Peyer's patch (tissue), 4 donors: ENCODE measurements around the gene ARHGEF7. TPM values are rescaled to one million over a fixed set of nuclear protein-coding genes. Genes with fewer than 3 reads are reported as not detected.

Source experiments
- DNase-seq, 3 donors: peaks; one replicate each; pipeline ENCODE4 v3.0.0-alpha.2; 2017 to 2019
- H3K27ac ChIP-seq, 4 donors: fragments of 200-600 bp; sonication (generic); one replicate each; pipeline ENCODE4 v1.5.1; 2016 to 2019
- H3K27me3 ChIP-seq, 2 donors: fragments of 200-600 bp; sonication (generic); one replicate each; pipeline ENCODE4 v1.5.1; 2019
- H3K36me3 ChIP-seq, 3 donors: fragments of 200-600 bp; sonication (generic); one replicate each; pipeline ENCODE4 v1.5.1; 2016 to 2019
- H3K4me1 ChIP-seq, 4 donors: fragments of 200-600 bp; sonication (generic); one replicate each; pipeline ENCODE4 v1.5.1; 2016 to 2019
- H3K4me3 ChIP-seq, 4 donors: fragments of 200-600 bp; sonication (generic); 1 replicate in 3 of 4; 2 replicates in 1 of 4; pipeline ENCODE4 v1.5.1; 2016 to 2019; ENCODE audit warnings: mild to moderate bottlenecking in 1 of 4
- H3K9me3 ChIP-seq, 4 donors: fragments of 200-600 bp; sonication (generic); one replicate each; pipeline ENCODE4 v1.5.1; 2016 to 2019; ENCODE audit warnings: mild to moderate bottlenecking in 1 of 4
- POLR2A ChIP-seq, 2 donors: fragments of 450-650 bp; IDR thresholded peaks; one replicate each; pipeline ENCODE4 v1.5.1; 2017; ENCODE audit warnings: antibody characterized with exemption in 2 of 2, mild to moderate bottlenecking in 2 of 2, moderate library complexity in 2 of 2
- total RNA-seq, 4 donors: library from RNA; depleted of rRNA; stranded (reverse); fragments of >200 nt; gene quantifications; one replicate each; pipeline ENCODE4 v1.1.0, GENCODE V29; 2016
- TF ChIP-seq, protein P1 (sequence below), 6 experiments: fragments of 450-650 bp in 4 of 6; fragments of 200-600 bp in 2 of 6; sonication (generic) in 1 of 6; IDR thresholded peaks; one replicate each; pipeline ENCODE4 v1.5.1; 2017 to 2019; ENCODE audit warnings: antibody characterized with exemption in 6 of 6, mild to moderate bottlenecking in 3 of 6, moderate library complexity in 1 of 6

The ARHGEF7 gene
- total RNA-seq, 4 donors from 2014 or later: 58.1 to 117 (median 95.5) TPM

DNA sequence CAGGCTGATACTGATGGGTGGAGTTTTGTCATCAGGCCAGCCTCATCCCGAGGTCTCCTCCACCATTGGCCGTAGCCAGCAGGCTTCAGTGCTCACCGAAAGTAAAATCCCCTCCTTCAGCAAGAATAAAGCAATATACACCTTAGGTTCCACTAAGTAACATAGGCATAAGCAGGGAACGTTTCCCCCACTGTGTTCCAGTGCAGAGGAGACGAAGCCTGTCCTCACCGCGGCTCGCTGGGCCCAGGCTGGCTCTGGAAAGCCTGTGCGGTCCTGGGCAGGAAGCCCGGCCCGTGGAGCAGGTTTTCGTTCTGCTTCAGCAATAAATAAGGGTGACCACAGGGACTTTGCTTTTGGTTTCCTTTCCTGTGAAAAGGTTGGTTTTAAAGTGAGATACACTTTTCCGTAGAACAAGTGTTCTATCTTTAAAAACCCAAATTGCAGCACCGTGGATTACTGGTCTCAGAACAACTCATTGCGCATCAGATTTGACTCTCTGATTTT lies 189.0 kb downstream of the ARHGEF7 start:
- Histone ChIP-seq H3K27me3 (no peaks in the 10 kb centered on the region), H3K9me3 (no peaks in the 10 kb centered on the region), H3K4me3 (no peak overlapping the region), H3K4me1 (no peaks in the 10 kb centered on the region), H3K27ac (no peak overlapping the region), H3K36me3 (peaks cover 0 to 72% (median 0%) of the 10 kb centered on the region in 3 donors)
- TF ChIP-seq, protein P1, sequence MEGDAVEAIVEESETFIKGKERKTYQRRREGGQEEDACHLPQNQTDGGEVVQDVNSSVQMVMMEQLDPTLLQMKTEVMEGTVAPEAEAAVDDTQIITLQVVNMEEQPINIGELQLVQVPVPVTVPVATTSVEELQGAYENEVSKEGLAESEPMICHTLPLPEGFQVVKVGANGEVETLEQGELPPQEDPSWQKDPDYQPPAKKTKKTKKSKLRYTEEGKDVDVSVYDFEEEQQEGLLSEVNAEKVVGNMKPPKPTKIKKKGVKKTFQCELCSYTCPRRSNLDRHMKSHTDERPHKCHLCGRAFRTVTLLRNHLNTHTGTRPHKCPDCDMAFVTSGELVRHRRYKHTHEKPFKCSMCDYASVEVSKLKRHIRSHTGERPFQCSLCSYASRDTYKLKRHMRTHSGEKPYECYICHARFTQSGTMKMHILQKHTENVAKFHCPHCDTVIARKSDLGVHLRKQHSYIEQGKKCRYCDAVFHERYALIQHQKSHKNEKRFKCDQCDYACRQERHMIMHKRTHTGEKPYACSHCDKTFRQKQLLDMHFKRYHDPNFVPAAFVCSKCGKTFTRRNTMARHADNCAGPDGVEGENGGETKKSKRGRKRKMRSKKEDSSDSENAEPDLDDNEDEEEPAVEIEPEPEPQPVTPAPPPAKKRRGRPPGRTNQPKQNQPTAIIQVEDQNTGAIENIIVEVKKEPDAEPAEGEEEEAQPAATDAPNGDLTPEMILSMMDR (IDR thresholded peaks at IDR 0.05): no peak
- no peak for TF ChIP-seq POLR2A (IDR thresholded peaks at IDR 0.05)
- DNase-seq: peak in 2 of 3 donors; percentile 33 to 54

DNA sequence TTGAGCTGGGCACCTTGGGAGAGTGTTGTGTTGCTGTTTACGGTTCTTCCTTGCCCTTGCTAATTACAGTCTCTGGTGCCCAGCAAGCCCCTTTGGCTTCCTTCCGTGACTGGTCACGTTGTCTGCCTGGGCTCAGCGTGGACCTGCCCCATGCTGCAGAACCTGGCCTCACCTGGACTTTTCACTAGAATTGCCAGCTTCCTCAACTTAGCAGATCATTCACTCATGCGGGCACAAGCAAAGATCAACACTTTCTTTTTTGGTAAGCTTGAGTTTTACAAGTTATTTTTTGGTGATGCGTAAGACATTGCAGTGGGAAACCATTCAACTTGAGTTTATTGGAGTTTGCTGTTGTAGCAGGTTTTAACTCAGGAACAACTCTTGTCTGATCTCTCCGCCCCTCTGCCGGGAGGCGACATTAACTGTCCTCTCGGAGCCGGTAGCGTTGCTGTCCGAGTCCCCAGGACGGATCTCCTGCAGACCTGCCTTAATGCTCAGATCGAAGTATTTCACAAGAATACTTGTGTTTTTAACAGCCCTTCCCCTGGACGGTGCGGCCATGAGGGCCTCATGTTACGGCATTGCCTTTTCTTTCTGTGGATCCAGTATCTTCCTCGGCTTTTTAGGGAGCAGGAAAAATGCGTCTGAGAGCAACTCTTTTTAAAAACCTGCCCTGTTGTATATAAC lies 189.6 kb downstream of the ARHGEF7 start:
- Histone ChIP-seq H3K9me3 (no peaks in the 10 kb centered on the region), H3K27me3 (no peaks in the 10 kb centered on the region), H3K36me3 (peaks cover 0 to 72% (median 0%) of the 10 kb centered on the region in 3 donors), H3K27ac (no peak overlapping the region), H3K4me1 (no peaks in the 10 kb centered on the region), H3K4me3 (no peak overlapping the region)
- no peak for TF ChIP-seq POLR2A (IDR thresholded peaks at IDR 0.05)
- TF ChIP-seq, protein P1 (IDR thresholded peaks at IDR 0.05): no peak
- DNase-seq: peak in 1 of 3 donors; percentile 38

DNA sequence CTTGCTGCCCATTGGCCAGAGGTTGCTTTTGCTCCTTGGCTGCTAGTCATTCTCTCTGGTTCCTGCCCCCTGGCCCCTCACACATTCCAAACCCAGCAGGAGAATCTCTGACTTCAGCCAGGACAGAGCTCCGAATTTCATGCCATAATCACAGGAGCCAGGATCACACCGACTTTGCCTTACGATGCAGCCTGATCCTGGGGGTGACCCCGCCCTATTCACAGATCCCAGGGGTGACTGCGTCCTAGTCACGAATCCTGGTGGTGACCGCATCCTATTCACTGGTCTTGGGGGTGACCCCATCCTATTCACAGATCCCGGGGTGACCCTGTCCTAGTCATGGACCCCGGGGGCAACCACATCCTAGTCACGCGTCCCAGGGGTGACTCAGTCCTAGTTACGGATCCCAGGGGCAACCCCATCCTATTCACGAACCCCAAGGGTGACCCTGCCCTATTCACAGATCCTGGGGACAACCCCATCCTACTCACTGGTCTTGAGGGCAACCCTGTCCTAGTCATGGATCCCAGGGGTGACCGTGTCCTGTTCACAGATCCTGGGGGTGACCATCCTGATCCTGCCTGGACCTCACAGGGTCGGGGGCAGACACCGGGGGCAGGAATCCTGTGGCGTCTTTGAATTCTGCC lies 198.0 kb downstream of the ARHGEF7 start:
- DNase-seq: peak in 1 of 3 donors; percentile 28
- no peaks in the 10 kb centered on the region for H3K36me3 ChIP-seq
- H3K4me1 ChIP-seq: no peaks in the 10 kb centered on the region
- H3K27me3 ChIP-seq: no peaks in the 10 kb centered on the region
- TF ChIP-seq, protein P1 (IDR thresholded peaks at IDR 0.05): no peak
- TF ChIP-seq POLR2A (IDR thresholded peaks at IDR 0.05): no peak
- H3K9me3 ChIP-seq: peaks cover 0 to 4% (median 0%) of the 10 kb centered on the region in 4 donors
- no peak overlapping the region for H3K4me3 ChIP-seq
- no peak overlapping the region for H3K27ac ChIP-seq

DNA sequence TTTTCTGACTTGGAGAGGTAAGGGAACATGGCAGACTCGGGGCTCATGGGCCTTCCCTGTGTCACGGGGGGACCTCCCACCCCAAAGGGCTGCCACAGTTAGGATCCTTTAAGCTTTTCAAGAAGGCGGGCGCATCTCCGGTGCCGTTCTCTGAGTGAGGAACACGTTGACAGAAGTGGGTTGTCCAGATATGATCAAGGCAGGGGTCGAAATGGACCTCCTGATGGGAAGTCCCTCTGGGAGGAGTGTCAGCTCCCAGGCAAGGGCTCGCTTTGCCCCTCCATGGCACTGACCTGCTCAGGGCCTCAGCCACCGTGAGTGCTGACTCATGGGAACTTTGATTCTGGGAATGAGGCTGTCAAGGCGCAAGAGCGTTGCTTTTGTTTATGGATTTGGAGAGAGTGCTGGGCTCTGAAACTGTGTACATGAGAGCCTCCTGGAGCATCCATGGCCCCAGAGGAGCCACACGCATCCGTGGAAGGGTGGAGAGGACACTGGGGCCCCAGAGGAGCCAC lies 198.9 kb downstream of the ARHGEF7 start:
- no peaks in the 10 kb centered on the region for H3K4me1 ChIP-seq
- H3K27ac ChIP-seq: no peak overlapping the region
- H3K9me3 ChIP-seq: peaks cover 0 to 4% (median 0%) of the 10 kb centered on the region in 4 donors
- peak in 1 of 3 donors; percentile 30 for DNase-seq
- no peak overlapping the region for H3K4me3 ChIP-seq
- no peaks in the 10 kb centered on the region for H3K27me3 ChIP-seq
- no peaks in the 10 kb centered on the region for H3K36me3 ChIP-seq
- TF ChIP-seq POLR2A (IDR thresholded peaks at IDR 0.05): no peak
- TF ChIP-seq, protein P1 (IDR thresholded peaks at IDR 0.05): no peak

DNA sequence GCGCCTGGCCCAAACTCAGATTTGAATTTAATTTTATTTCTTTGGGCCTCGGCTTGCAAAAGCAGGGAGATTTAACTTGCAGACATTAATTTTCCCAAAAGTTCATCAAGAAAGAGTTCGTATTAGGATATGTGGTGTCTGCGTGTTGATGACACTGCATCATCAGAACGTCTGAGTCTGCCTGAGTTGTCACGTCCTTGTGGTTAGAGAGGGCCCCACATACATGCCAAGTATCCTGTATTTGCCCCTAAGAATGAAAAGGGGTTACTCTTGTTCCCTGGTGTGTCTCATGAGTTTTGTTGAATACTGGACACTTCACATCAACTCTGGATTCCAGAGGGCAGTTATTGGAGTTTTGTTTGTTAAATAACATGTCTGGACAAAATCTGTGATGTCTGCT lies 199.7 kb downstream of the ARHGEF7 start:
- peaks cover 0 to 4% (median 0%) of the 10 kb centered on the region in 4 donors for H3K9me3 ChIP-seq
- H3K27ac ChIP-seq: no peak overlapping the region
- TF ChIP-seq POLR2A (IDR thresholded peaks at IDR 0.05): no peak
- TF ChIP-seq, protein P1 (IDR thresholded peaks at IDR 0.05): no peak
- no peak for DNase-seq
- no peak overlapping the region for H3K4me3 ChIP-seq
- H3K27me3 ChIP-seq: no peaks in the 10 kb centered on the region
- H3K4me1 ChIP-seq: no peaks in the 10 kb centered on the region
- H3K36me3 ChIP-seq: no peaks in the 10 kb centered on the region
